IPS-20b (cell line): ENCODE results near the gene IP6K1.

Experiments
- H3K27ac ChIP-seq: one replicate; pipeline ENCODE4 v1.5.1; 2013; ENCODE audit warnings: low read length
- H3K27me3 ChIP-seq: 2 replicates; pipeline ENCODE4 v1.6.1; 2013; ENCODE audit warnings: mild to moderate bottlenecking, low read length, inconsistent platforms; ENCODE audit not compliant: insufficient read depth
- H3K36me3 ChIP-seq: 2 replicates; pipeline ENCODE4 v1.6.1; 2013; ENCODE audit warnings: low read depth, mild to moderate bottlenecking, inconsistent platforms, low read length, moderate library complexity; ENCODE audit not compliant: insufficient read depth
- H3K4me1 ChIP-seq: 2 replicates; pipeline ENCODE4 v1.6.1; 2013; ENCODE audit warnings: mild to moderate bottlenecking, control low read depth, inconsistent platforms, low read length, moderate library complexity; ENCODE audit not compliant: insufficient read depth
- H3K4me3 ChIP-seq: 2 replicates; pipeline ENCODE4 v1.5.1; 2013; ENCODE audit warnings: mild to moderate bottlenecking, low read length, inconsistent platforms
- H3K9ac ChIP-seq: 2 replicates; pipeline ENCODE4 v1.6.1; 2013; ENCODE audit warnings: low read depth, mild to moderate bottlenecking, inconsistent platforms, low read length, moderate library complexity
- H3K9me3 ChIP-seq: 2 replicates; pipeline ENCODE4 v1.6.1; 2013; ENCODE audit warnings: mild to moderate bottlenecking, low read depth, low read length, inconsistent platforms; ENCODE audit not compliant: insufficient read depth

IP6K1 gene

DNA sequence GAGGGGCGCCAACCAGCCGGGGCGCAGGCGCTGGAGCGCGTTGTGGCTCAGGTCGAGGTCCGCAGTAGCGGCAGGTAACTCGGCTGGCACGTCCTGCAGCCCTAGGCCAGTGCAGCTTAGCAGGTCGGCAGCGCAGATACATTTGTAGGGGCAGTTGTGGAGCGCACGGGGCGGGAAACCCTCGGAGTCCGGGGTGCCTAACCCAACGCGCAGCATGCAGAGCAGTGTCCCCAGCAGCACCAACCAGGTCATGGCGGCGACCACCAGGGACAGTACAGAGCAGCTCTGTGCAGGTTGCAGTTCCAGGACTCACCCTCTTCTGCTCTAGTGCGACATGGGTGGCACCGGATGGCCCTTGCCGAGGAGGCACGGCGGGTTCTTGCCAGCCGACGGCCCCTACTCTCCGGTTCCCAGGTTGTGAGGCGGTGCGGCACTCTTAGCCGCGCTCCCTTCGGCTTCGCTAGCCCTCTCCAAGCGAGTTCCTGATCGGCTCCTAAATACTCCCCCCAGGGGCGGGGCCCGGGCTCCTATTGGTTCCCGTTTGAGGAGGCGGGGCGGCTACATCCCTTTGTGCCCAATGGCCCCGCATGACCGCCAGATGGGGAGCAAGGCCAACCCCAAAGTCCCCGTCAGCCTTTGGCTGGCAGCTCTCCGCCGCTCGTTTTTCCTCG, 67.0 kb downstream of the IP6K1 start, which contains the start of gene AMIGO3:
AMIGO3 (minus strand) TSS at position 471 of the 671 bp plus-strand sequence; CDS start at position 252, 219 bp downstream.
- H3K27ac ChIP-seq = no peak within 1 kb of the TSS
- H3K4me3 ChIP-seq = peak within 1 kb of the TSS; percentile 78
- no peaks in the 10 kb centered on the region for H3K27me3 ChIP-seq
- peaks cover 29% of the 10 kb centered on the region for H3K36me3 ChIP-seq
- H3K9me3 ChIP-seq = no peaks in the 10 kb centered on the region
- peaks cover 3% of the 10 kb centered on the region; the same call in 1 of the 2 replicates for H3K4me1 ChIP-seq
- H3K9ac ChIP-seq = peak within 1 kb of the TSS; percentile 87

DNA sequence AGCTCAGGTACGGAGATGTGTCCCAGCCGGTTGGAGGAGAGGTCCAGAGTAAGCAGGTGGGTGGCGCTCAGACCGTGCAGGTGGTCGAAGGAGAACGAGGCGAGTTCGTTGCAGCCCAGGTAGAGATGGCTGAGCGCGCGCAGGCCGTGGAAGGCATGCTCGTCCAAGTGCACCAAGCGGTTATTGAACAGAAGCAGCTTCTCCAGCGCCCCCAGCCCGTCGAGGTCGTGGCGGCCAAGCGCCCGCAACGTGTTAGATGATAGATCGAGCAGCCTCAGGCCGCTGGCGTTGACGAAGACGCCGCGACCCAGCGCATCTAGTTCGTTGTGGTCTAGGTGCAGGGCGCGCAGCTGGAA, 67.5 kb downstream of the IP6K1 start:
- H3K9me3 ChIP-seq = no peaks in the 10 kb centered on the region
- peaks cover 29% of the 10 kb centered on the region for H3K36me3 ChIP-seq
- no peak overlapping the region for H3K27ac ChIP-seq
- H3K4me1 ChIP-seq = peaks cover 3% of the 10 kb centered on the region; the same call in 1 of the 2 replicates
- no peaks in the 10 kb centered on the region for H3K27me3 ChIP-seq
- H3K4me3 ChIP-seq = peak overlapping the region; percentile 78
- H3K9ac ChIP-seq = peak overlapping the region; percentile 87

DNA sequence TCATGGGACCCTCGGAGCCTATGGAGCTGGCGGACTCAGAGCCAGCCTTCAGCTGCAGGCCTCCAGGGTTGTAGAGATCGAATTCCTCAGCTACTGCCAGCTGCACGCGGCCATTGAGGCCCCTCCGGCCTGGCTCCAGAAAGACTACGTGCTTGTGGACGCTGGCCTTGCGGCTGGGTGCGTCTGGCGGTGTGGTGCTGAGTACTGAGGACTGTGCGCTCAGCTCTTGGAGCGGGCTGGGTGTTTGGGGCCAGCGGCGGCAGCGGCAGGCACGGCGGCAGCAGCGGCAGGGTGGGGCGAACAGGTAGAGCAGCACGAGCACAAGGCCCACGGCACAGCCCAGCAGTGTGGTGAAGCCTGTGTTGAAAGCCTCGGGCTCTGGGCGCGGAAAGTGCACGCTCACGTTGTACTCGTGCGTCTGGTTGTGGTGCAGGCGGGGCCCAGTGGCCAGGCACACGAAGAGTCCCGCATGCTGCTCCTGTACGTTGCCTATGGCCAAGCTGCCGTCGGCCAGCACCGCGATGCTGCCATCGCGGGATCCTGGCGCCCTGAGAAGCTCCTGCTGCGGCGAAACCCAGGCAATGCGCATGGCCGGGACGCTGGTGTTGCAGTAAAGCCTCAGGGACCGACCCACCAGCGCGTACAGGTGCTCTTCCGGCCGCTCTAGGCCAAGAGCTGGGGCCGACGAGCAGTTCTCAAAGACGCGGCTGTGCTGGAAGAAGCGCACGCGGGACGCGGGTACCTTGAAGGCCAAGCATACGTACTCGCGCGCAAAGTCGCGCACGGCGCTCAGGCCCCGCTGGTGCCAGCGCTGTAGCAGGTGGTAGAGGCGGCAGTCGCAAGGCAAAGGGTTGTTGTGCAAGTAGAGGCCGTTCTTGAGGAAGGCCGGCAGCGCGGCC, 68.1 kb downstream of the IP6K1 start:
- Histone ChIP-seq H3K9me3 (no peaks in the 10 kb centered on the region), H3K27me3 (no peaks in the 10 kb centered on the region), H3K9ac (peak overlapping the region; percentile 87; the same call in 1 of the 2 replicates), H3K4me1 (peaks cover 3% of the 10 kb centered on the region; the same call in 1 of the 2 replicates), H3K36me3 (peaks cover 29% of the 10 kb centered on the region), H3K27ac (no peak overlapping the region), H3K4me3 (peak overlapping the region; percentile 78; the same call in 1 of the 2 replicates)

DNA sequence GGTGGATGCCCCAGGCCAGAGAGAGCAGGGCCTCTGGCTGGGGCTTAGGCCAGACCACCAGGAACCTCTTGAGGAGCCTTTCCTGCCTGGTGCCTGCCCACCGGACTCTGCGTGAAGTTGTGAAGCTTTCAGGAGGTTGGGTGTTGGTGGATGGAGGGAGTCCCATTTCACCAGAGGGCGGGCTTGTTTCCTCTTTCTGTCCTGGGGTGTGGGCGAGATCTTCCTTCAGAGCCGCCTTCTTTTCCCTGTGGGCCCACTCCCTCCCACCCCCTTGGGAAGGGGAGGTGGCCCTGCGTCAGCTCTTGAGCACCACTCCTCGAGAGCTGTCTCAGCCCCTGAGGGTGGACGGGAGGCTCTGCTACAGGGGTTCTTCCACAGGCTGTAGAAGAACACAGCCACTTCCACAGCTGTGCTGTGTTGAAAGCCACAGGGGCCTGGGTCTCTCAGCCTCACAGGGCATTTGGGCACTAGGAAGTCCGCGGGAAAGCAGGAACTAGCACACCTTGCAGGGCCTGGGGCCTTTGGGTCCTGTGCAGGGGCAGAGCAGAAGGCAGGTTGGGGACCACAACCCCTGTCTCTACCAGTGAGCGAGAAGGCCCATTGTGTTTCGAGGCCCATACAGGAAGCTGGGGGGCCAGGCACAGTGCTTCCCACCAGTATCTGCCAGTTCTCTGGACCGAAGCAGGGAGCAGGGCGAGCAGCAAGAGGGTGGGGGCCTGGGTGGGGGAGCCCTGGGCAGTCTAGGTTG, 69.0 kb downstream of the IP6K1 start:
- H3K4me1 ChIP-seq = no peaks in the 10 kb centered on the region
- no peaks in the 10 kb centered on the region for H3K9me3 ChIP-seq
- peaks cover 25% of the 10 kb centered on the region for H3K36me3 ChIP-seq
- no peak overlapping the region for H3K9ac ChIP-seq
- H3K4me3 ChIP-seq = no peak overlapping the region
- H3K27me3 ChIP-seq = no peaks in the 10 kb centered on the region
- H3K27ac ChIP-seq = no peak overlapping the region

DNA sequence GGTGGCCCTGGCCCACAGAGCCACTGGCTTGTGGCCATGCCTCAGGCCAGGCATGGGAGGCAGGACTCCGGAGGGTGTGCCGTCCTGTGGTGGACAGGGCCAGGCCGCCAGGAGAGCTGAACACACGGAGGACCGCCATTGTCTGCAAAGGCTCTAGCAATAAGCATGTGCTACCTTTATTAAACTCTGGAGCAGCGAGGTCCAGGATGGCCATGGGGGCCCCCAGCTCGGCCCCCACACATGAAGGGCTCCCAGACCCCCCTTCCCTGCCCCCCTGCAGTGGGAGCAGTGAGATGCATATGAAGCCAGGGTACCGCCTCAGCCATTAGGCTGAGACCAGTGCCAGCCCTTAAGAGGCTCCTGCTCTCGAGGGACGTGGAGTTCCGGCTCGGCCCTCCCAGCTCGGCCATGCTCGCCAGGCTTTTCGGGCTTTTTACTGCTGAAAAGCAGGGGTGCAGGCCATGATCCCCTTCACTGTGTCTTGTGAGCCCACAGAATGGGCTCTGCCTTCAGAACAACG, 69.6 kb downstream of the IP6K1 start:
- H3K9me3 ChIP-seq = no peaks in the 10 kb centered on the region
- no peak overlapping the region for H3K4me3 ChIP-seq
- H3K27me3 ChIP-seq = no peaks in the 10 kb centered on the region
- no peak overlapping the region for H3K9ac ChIP-seq
- H3K4me1 ChIP-seq = no peaks in the 10 kb centered on the region
- H3K27ac ChIP-seq = no peak overlapping the region
- peaks cover 19% of the 10 kb centered on the region for H3K36me3 ChIP-seq

DNA sequence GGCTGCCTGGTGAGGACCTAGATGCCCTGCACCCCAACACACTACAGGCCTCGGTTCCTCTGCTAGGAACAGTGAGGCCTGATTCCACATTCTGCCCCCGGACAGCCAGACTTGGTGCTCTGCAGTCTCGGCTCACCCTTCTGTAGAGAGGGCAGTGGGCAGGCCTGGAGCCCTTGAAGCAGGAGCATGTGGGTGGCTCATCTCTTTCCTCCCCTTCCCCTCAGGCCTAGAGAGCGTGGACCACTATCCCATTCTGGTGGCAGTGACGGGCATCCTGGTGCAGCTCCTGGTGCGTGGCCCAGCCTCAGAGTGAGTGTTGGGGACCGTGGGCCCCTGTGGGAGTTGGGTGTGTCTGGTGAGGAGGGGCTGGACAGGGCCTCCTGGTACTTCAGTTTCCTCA, 70.2 kb downstream of the IP6K1 start:
- H3K4me3 ChIP-seq = no peak overlapping the region
- no peak overlapping the region for H3K27ac ChIP-seq
- H3K9me3 ChIP-seq = no peaks in the 10 kb centered on the region
- no peak overlapping the region; the same call in 1 of the 2 replicates for H3K9ac ChIP-seq
- H3K27me3 ChIP-seq = no peaks in the 10 kb centered on the region
- H3K36me3 ChIP-seq = peaks cover 13% of the 10 kb centered on the region
- H3K4me1 ChIP-seq = no peaks in the 10 kb centered on the region

DNA sequence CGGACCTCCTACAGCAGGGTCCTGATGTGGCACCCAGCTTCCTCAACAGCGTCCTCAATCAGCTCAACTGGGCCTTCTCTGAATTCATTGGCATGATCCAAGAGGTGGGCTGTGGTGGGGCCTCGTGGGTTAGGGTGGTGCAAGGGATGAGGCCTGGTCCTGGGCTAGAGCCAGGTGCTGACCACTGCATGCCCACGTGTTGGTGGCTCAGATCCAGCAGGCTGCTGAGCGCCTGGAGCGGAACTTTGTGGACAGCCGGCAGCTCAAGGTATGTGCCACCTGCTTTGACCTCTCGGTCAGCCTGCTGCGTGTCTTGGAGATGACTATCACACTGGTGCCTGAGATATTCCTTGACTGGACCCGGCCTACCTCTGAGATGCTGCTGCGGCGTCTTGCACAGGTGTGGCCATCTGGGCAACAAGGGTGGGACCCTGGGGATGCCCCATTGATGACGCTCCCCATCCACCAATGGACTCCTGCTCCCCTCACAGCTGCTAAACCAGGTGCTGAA, 70.7 kb downstream of the IP6K1 start:
- no peak overlapping the region; the same call in 1 of the 2 replicates for H3K9ac ChIP-seq
- peaks cover 8% of the 10 kb centered on the region for H3K36me3 ChIP-seq
- H3K27ac ChIP-seq = no peak overlapping the region
- H3K27me3 ChIP-seq = no peaks in the 10 kb centered on the region
- no peak overlapping the region for H3K4me3 ChIP-seq
- no peaks in the 10 kb centered on the region for H3K4me1 ChIP-seq
- H3K9me3 ChIP-seq = no peaks in the 10 kb centered on the region

DNA sequence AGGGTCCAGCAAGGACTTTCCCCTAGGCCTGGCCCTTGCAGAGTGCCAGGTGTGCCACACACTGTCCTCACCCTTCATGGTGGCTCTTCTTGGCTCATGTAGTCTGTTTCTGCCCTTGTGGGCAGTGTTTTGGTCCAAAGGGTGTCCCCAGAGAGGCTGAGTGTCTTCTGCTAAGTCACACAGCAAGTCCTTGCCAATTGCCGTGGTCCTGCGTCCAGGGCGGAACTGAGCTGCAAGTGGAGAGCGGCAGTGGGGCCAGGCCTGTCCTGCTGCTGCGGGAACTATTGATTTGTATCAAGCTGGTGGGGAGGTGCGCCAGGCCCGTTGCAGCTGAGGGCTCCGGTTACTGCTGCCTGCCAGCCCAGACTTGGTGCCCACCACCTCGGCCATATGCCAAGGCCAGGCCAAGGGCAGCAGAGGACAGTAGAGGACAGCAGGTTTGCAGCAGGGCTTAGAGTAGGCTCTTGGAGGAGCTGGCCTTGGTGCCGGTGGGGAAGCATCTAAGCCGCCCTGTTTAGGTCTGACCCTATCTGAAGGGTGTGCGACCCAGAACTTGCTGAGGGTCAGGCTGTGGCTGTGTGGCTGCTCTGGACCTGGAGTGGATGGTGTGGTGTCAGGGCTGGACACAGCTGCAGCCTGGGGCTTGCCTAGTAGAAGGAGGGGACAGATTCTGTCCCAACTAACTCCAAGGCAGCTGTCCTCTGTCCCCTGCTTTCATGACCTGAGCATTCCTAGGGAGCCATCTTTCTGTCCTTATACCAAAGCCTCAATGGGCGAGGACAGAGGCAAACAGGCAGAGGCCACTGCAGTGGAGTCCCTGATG, 71.4 kb downstream of the IP6K1 start:
- Histone ChIP-seq H3K27ac (no peak overlapping the region), H3K9ac (no peak overlapping the region), H3K9me3 (no peaks in the 10 kb centered on the region), H3K36me3 (peaks cover 6% of the 10 kb centered on the region; the same call in 1 of the 2 replicates), H3K4me3 (no peak overlapping the region), H3K27me3 (no peaks in the 10 kb centered on the region), H3K4me1 (no peaks in the 10 kb centered on the region)

DNA sequence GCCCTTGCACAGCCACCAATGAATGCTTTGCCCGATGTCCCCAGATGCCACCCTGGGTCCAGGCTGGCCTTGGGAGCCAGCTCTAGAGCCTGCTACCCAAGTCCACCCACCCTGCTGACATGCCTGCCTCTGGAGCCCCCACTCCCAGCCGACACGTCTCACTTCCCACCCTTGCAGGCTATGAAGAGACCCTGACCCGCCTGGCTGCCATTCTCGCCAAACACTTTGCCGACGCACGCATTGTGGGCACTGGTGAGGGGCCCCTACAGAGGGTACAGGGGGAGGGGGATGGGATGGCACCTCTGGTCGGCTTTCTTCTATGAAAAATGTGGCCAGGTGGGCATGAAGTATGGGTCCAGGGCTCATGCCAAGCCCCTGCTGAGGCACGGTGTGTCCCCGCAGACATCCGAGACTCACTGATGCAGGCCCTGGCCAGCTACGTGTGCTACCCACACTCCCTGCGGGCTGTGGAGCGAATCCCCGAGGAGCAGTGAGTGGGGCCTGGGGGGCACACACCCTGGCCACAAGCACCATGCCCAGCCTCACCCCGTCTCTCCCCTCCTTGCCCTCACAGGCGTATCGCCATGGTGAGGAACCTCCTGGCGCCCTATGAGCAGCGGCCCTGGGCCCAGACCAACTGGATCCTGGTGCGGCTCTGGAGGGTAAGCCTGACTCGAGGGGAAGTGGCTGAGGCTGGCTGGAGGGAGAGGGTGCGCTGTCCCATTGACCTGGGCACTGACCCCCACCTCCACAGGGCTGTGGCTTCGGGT, 72.8 kb downstream of the IP6K1 start:
- Histone ChIP-seq H3K36me3 (peaks cover 6% of the 10 kb centered on the region; the same call in 1 of the 2 replicates), H3K9ac (no peak overlapping the region), H3K9me3 (no peaks in the 10 kb centered on the region), H3K27me3 (no peaks in the 10 kb centered on the region), H3K4me3 (no peak overlapping the region), H3K27ac (no peak overlapping the region), H3K4me1 (no peaks in the 10 kb centered on the region)

DNA sequence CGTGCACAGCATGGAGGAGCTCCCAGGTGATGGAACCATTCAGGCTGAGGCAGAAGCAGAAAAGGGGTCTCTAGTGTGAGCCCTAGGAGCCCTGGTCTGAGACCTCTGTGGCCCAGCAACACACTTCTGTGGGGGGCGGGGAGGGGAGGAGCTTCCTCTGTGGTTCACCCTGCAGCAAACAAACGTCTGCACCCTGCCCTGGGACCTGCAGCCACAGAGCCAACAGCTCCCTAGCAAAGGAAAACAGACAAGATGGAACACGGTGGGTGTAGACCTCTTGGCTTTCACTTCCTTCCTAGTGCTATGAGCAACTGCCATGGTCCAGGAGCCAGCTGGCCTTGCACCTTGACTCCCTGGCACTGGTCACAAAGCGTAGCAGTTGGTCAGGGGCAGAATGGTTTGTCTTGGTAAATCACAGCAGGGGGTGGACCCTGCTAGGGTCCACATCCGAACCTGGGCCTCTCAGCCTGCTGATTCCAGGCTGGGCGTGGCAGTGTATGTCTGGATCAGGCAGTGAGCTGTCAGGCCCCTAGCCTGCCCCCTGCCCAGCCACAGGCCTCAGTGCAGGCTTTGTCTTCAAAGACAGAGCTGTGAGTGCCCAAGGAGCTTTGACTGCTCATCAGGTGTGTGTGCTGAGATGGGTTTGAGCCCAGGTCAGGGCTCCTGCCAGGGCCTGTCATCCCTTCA, 73.6 kb downstream of the IP6K1 start:
- H3K36me3 ChIP-seq = peaks cover 6% of the 10 kb centered on the region; the same call in 1 of the 2 replicates
- no peaks in the 10 kb centered on the region for H3K4me1 ChIP-seq
- no peak overlapping the region for H3K27ac ChIP-seq
- no peaks in the 10 kb centered on the region for H3K27me3 ChIP-seq
- no peak overlapping the region for H3K9ac ChIP-seq
- H3K9me3 ChIP-seq = no peaks in the 10 kb centered on the region
- no peak overlapping the region for H3K4me3 ChIP-seq
